ENCODE data around the gene STX1A.
"Not testable (repeated sequence)": the region's sequence is repeated elsewhere in the genome, so short reads cannot be mapped to it uniquely, and the experiment has no call there.

STX1A gene

DNA sequence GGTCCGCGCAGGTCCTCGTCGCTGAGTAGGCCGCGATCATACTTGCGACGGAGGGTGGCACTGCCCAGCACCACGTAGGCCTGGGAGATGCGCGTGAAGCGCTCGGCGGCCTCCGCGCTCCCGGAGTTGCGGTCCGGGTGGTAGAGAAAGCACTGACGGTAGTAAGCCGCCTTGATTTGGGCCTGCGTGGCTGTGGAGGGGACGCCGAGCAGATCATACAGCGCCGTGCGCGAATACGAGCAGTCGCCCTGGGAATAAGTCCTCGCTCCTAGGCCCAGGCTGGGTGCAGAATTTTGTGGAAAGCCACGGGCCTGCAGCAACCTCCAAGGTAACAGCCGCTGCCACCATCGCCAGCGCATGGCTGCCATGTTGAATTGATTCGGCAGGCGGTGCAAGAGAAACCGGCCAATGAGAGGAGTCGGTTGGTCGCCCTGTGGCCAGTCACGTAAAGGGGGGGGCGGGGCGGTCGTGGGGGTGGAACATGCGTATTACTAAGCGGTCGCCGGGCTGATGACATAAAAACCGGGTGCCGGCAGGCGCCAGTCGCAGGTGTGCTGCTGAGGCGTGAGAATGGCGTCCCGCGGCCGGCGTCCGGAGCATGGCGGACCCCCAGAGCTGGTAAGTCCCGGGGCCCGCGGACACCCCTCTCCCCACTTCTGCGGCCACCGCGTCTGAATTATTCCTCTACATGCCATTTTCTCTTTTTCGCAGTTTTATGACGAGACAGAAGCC lies 36.2 kb downstream of the STX1A start, which contains the start of the genes BUD23 and DNAJC30:
Gene BUD23, plus strand, starts transcription at position 542 of the 732 bp plus-strand sequence. Its CDS starts 29 bp downstream, at position 571.
Gene DNAJC30, minus strand, starts transcription at position 398 of the 732 bp plus-strand sequence. Its CDS starts 30 bp downstream, at position 368.
- DNase-seq (ENCODE audit: low spot score), result peak; percentile 97

GRCh38 chr7:73682745-73683055 lies 36.8 kb downstream of the STX1A start:
- no peak for DNase-seq (ENCODE audit: low spot score)

- no peak for DNase-seq (ENCODE audit: low spot score)
Observed at GRCh38 chr7:73681031-73681430, 38.4 kb downstream of the STX1A start.

- no peak for DNase-seq (ENCODE audit: low spot score)
Observed at GRCh38 chr7:73680501-73680900, 39.0 kb downstream of the STX1A start.

- DNase-seq (ENCODE audit: low spot score), result no peak
Observed at GRCh38 chr7:73679709-73680108, 39.8 kb downstream of the STX1A start.

DNA sequence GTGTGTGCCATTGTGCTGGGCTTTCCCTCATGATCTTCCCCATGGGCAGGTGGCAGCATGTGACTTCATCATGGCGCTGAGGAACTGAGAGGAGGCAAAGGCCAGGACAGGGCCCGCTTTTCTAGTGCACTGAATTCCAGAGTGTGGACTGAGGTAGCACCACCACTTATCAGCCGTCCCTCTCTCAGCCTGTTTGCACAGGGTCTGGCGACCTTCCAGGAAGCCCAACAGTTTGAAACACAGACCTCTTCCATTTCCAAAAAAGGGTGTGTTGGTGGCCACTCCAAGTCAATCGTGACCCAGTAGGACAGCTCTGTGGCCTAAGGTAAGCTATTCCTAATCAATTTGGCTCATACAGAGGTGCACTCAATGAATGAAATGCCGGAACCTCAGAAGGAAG lies 40.6 kb downstream of the STX1A start:
- DNase-seq (ENCODE audit: low spot score), result no peak

GRCh38 chr7:73676062-73676461 lies 43.4 kb downstream of the STX1A start:
- DNase-seq (ENCODE audit: low spot score), result not testable (repeated sequence)

DNA sequence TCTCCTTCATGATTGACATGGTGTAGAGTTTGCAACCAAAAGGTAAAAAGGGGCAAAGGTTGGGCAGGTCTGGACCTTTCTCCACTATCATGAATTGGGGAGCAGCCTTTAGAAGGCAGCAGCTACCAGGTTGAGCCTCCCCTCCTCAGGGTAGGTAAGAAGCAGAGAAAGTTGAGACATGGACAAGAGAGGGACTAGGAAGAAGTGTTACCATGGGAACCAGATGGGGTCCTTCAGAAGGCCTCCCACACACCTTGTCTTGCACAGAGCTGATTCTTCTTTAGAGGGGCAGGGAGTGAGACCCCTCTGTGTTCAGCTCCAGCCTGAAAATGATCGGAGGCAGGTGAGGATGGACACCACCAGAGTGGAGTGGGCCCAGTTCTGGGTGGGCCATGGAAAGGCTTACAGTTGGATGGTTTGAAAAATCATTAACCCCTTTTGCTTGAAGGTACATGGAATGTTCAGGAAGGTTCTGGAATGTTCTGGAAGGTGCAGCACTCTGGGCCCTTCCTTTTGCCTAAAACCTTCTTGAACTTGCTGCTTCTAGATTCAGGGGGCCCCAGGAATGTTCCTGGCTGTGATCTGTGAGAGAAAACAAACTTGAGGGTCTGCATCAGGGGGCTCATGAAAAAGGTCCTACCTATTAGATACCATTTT lies 44.9 kb downstream of the STX1A start:
- DNase-seq (ENCODE audit: low spot score), result no peak

GRCh38 chr7:73671857-73672445 lies 47.5 kb downstream of the STX1A start:
- no peak for DNase-seq (ENCODE audit: low spot score)

- no peak for DNase-seq (ENCODE audit: low spot score)
Observed at GRCh38 chr7:73671322-73671661, 48.2 kb downstream of the STX1A start.

DNA sequence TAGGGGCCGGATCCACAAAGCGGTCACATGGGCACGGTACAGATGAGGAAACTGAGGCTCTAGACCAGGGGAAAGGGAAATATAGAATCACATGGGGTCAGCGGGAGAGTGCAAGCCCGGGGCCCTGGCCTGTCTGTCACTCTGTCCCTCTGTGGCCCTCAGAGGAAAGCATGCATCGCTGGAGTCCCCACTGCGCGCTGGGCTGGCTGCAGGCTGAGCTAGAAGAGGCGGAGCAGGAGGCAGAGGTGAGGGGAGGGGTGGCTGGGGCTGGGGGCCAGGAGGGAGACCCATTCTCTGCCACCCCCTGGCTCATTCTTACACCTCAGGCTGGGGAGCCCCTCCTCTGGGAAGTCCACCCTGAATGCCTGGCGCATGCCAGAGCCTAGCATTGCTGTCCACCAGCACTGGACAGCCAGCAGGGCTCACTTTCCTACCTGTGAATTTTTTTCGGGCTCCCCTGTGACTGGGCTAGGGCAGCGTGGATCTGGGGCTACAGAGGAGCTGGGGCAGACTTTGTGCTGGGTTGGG lies 49.5 kb downstream of the STX1A start:
- no peak for DNase-seq (ENCODE audit: low spot score)

GRCh38 chr7:73669288-73669701 lies 50.2 kb downstream of the STX1A start:
- no peak for DNase-seq (ENCODE audit: low spot score)

GRCh38 chr7:73668886-73669230 lies 50.6 kb downstream of the STX1A start:
- no peak for DNase-seq (ENCODE audit: low spot score)

DNA sequence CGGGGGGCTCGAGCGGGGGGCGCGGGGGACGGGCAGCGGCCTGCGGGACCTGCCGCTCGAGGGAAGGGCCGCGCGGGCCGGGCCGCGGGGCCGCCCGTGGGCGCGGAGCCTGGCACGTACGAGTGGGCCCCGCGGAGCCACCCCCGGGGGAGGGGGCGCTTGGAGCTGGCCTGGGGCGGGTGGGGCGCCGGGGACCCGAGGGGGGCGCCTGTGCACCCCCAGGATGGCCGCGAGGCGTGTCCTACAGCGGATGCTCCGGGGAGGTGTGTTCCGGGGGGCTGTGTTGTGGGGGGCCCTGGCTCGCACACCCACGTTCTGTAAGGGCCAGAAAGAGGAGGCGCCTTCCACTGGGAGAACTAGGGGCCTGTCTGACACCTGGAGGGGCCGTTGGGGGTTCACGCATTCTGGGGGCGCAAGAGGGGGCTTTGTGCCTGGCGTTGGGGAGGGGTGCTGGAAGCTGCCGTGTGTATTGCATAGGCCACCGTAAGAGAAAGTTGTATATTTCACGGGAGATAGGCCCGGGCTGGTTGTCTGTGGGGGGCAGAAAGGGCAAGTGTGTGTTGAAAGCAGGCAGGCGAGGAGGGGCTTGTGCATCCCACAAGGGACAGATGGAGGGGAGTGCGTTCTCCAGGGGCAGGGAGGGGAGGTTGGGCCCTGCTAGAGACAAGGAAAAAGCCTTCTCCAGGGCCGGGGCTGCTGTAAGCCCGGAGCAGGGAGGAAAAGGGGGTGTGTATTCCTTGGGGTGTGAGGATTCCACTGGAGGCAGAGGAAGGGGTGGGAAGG lies 51.2 kb downstream of the STX1A start:
- peak; percentile 45 for DNase-seq (ENCODE audit: low spot score)

DNA sequence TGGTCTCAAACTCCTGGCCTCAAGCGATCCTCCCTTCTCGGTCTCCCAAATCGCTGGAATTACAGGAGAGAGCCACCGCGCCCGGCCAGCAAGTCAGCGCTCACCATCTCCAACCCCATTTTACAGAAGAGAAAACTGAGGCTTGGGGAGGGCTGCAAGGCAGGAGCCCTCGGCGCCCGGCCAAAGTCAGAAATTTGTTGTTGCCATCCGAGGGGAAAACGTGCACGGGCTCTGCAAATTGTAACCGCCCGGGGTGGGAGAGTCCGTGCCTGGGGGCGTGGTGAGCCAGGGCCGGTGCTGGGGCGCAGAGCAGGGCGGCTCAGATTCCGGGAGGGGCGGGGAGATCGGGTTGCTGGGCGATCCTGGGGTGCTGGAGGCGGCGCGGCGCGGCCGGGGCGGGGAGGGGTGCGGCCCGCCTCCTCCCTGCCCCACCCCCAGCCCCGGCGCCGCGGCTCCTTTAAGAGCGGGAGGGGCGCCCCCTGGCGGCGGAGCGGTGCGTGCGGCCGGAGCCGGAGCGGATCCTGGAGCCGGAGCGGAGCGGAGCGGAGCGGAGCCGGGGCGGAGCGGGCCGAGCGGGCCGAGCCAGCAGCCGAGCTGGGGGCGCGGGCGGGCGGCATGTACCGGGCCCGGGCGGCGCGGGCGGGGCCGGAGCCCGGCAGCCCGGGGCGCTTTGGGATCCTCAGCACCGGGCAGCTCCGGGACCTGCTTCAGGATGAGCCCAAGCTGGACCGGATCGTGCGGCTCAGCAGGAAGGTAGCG lies 51.9 kb downstream of the STX1A start, which contains the start of gene VPS37D:
Gene VPS37D, plus strand, starts transcription at position 488 of the 759 bp plus-strand sequence. Its CDS starts 128 bp downstream, at position 616.
- DNase-seq (ENCODE audit: low spot score), result peak; percentile 94

- DNase-seq (ENCODE audit: low spot score), result no peak
Observed at GRCh38 chr7:73663033-73663432, 56.4 kb downstream of the STX1A start.

DNA sequence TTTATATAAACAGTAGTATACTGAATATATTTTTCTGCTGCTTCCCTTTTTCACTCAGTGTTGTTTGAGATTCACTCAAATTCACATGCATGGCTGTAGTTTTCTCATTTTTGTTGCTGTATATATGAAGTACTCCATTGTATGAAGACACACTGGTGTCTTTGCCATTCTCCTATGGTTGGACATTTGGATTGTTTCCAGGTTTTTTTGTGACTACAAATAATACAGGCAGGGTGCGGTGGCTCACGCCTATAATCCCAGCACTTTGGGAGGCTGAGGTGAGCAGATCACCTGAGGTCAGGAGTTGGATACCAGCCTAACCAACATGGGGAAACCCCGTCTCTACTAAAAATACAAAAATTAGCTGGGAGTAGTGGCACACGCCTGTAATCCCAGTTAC lies 58.9 kb downstream of the STX1A start:
- not testable (repeated sequence) for DNase-seq (ENCODE audit: low spot score)

- no peak for DNase-seq (ENCODE audit: low spot score)
Observed at GRCh38 chr7:73659983-73660382, 59.5 kb downstream of the STX1A start.

- DNase-seq (ENCODE audit: low spot score), result not testable (repeated sequence)
Observed at GRCh38 chr7:73655309-73655708, 64.2 kb downstream of the STX1A start.

DNA sequence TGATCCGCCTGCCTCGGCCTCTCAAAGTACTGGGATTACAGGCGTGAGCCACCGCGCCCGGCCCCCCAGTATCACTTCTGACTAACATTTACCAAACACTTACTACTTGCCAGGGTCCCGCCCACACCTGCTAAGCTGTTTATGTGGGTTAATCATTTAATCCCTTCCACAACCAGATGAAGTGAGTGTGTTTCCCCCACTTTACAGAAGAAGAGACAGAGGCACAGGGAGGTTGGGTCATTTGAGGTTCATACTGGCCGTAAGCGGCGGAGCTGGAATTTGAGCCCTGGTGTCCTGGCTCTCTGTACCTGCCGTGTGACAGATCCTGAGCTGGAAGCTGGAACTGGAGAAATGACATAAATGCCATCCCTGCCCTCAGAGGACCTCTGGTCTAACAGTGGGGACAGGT lies 66.9 kb downstream of the STX1A start:
- DNase-seq (ENCODE audit: low spot score), result no peak

- no peak for DNase-seq (ENCODE audit: low spot score)
Observed at GRCh38 chr7:73650524-73650923, 68.9 kb downstream of the STX1A start.
